Hepatocyte (in vitro differentiated cells): ENCODE data around the gene CXCR2. TPM values are rescaled to one million over a fixed set of nuclear protein-coding genes. Genes with fewer than 3 reads are reported as not detected.

Experiments used
- DNase-seq: peaks from one replicate; pipeline ENCODE4 v3.0.0-alpha.2; 2016; ENCODE audit warnings: low spot score
- H2AFZ ChIP-seq: fragments of 200-600 bp; sonication (generic); 2 replicates; pipeline ENCODE4 v1.6.0; 2016; ENCODE audit warnings: antibody characterized with exemption, mild to moderate bottlenecking
- H3K27ac ChIP-seq: fragments of 200-600 bp; sonication (generic); 2 replicates; pipeline ENCODE4 v1.5.1; 2016; ENCODE audit warnings: mild to moderate bottlenecking
- H3K27me3 ChIP-seq: fragments of 200-600 bp; sonication (generic); 2 replicates; pipeline ENCODE4 v1.6.1; 2016
- H3K36me3 ChIP-seq: fragments of 200-600 bp; sonication (generic); replicated peaks from 2 replicates; pipeline ENCODE4 v1.5.1; 2016; ENCODE audit warnings: low read depth; ENCODE audit not compliant: insufficient read depth
- H3K4me1 ChIP-seq: fragments of 200-600 bp; sonication (generic); 2 replicates; pipeline ENCODE4 v1.5.1; 2016; ENCODE audit warnings: mild to moderate bottlenecking, moderate library complexity; ENCODE audit not compliant: insufficient read depth
- H3K4me2 ChIP-seq: fragments of 200-600 bp; sonication (generic); 2 replicates; pipeline ENCODE4 v1.6.0; 2016
- H3K4me3 ChIP-seq: fragments of 200-600 bp; sonication (generic); 2 replicates; pipeline ENCODE4 v1.5.1; 2016; ENCODE audit warnings: mild to moderate bottlenecking
- H3K79me2 ChIP-seq: fragments of 200-600 bp; sonication (generic); 2 replicates; pipeline ENCODE4 v1.6.0; 2017; ENCODE audit warnings: mild to moderate bottlenecking
- H3K9me2 ChIP-seq: fragments of 200-600 bp; sonication (generic); replicated peaks from 2 replicates; pipeline ENCODE4 v1.6.0; 2017; ENCODE audit warnings: mild to moderate bottlenecking; ENCODE audit not compliant: insufficient read depth
- H3K9me3 ChIP-seq: fragments of 200-600 bp; sonication (generic); 2 replicates; pipeline ENCODE4 v1.5.1; 2016; ENCODE audit warnings: low read depth, mild to moderate bottlenecking
- H4K20me1 ChIP-seq: fragments of 200-600 bp; sonication (generic); 2 replicates; pipeline ENCODE4 v1.6.0; 2016; ENCODE audit warnings: mild to moderate bottlenecking; ENCODE audit not compliant: insufficient read depth, poor library complexity, severe bottlenecking
- CTCF ChIP-seq: fragments of 200-600 bp; sonication (generic); IDR thresholded peaks from 2 replicates; pipeline ENCODE4 v1.5.1; 2016; ENCODE audit warnings: antibody characterized with exemption, mild to moderate bottlenecking; ENCODE audit not compliant: poor library complexity
- EZH2 ChIP-seq: fragments of 200-600 bp; sonication (generic); IDR thresholded peaks from 2 replicates; pipeline ENCODE4 v1.6.1; 2016; ENCODE audit warnings: antibody characterized with exemption, mild to moderate bottlenecking, borderline replicate concordance
- EZH2phosphoT487 ChIP-seq: fragments of 200-600 bp; sonication (generic); IDR thresholded peaks from one replicate; pipeline ENCODE4 v1.6.1; 2018; ENCODE audit warnings: antibody characterized with exemption, mild to moderate bottlenecking, low read depth, moderate library complexity; ENCODE audit not compliant: unreplicated experiment, severe bottlenecking
- WGBS: methylation state at CpG from one replicate; pipeline ENCODE4 v1.1.6; 2016; ENCODE audit warnings: low lambda C conversion rate; ENCODE audit errors: missing lambda C conversion rate; 5-methylcytosine and 5-hydroxymethylcytosine counted together
- polyA plus RNA-seq: library from polyadenylated mRNA; unstranded; fragments of >200 nt; fragmentation: Nextera tagmentation; extraction: Ambion mirVana; gene quantifications from 2 replicates; pipeline ENCODE4 v1.2.1, GENCODE V29; 2016
- total RNA-seq: library from RNA; depleted of rRNA; stranded (reverse); fragments of >200 nt; gene quantifications from 2 replicates; pipeline ENCODE4 v1.2.3, GENCODE V29; 2014

CXCR2 gene
- total and polyA plus RNA-seq, 2 experiments from 2014 or later = 0.07 to 0.56 TPM

- TF ChIP-seq EZH2 (no peak), CTCF (peak; percentile 71), EZH2phosphoT487 (no peak)
- DNase-seq = peak; percentile 88
- Histone ChIP-seq H3K79me2 (no peaks in the 10 kb centered on the region), H3K27ac (peak overlapping the region; percentile 62), H3K36me3 (no peaks in the 10 kb centered on the region), H4K20me1 (no peaks in the 10 kb centered on the region), H2AFZ (peak overlapping the region; percentile 42), H3K27me3 (no peaks in the 10 kb centered on the region), H3K4me2 (peak overlapping the region; percentile 63), H3K9me3 (no peaks in the 10 kb centered on the region), H3K4me1 (peaks cover 1% of the 10 kb centered on the region), H3K4me3 (no peak overlapping the region), H3K9me2 (no peaks in the 10 kb centered on the region)
- WGBS = 42% methylated on average over 8 of the region's 8 CpGs
Observed at GRCh38 chr2:218186355-218186766, 60.5 kb downstream of the CXCR2 start.

Other genes with a start within 250 kb of the CXCR2 start
- gene TNS1, start 123.0 kb upstream of the CXCR2 start, total RNA-seq = 22.9 and 27.6 TPM in 2 replicates
- 16.2 TPM in 2 replicates for gene TNS1, start 123.0 kb upstream of the CXCR2 start, polyA plus RNA-seq
- gene RUFY4, start 56.8 kb upstream of the CXCR2 start, total RNA-seq = 0.10 and 0.44 TPM in 2 replicates
- 1.5 TPM in 1 of 2 replicates, not detected in the other for gene RUFY4, start 56.8 kb upstream of the CXCR2 start, polyA plus RNA-seq
- not detected in 2 replicates for gene CXCR1, start 40.9 kb downstream of the CXCR2 start, total RNA-seq
- not detected in 2 replicates for gene CXCR1, start 40.9 kb downstream of the CXCR2 start, polyA plus RNA-seq
- gene ARPC2, start 91.2 kb downstream of the CXCR2 start, total RNA-seq = 310 and 312 TPM in 2 replicates
- 436 and 482 TPM in 2 replicates for gene ARPC2, start 91.2 kb downstream of the CXCR2 start, polyA plus RNA-seq
- gene GPBAR1, start 135.0 kb downstream of the CXCR2 start, total RNA-seq = 6.1 and 10.9 TPM in 2 replicates
- gene GPBAR1, start 135.0 kb downstream of the CXCR2 start, polyA plus RNA-seq = 23.4 and 25.6 TPM in 2 replicates
- 104 and 140 TPM in 2 replicates for gene AAMP, start 144.1 kb downstream of the CXCR2 start, total RNA-seq
- gene AAMP, start 144.1 kb downstream of the CXCR2 start, polyA plus RNA-seq = 166 and 179 TPM in 2 replicates
- 48.7 and 56.3 TPM in 2 replicates for gene PNKD, start 144.5 kb downstream of the CXCR2 start, total RNA-seq
- gene PNKD, start 144.5 kb downstream of the CXCR2 start, polyA plus RNA-seq = 140 and 145 TPM in 2 replicates
- gene TMBIM1, start 166.5 kb downstream of the CXCR2 start, total RNA-seq = 167 and 224 TPM in 2 replicates
- gene TMBIM1, start 166.5 kb downstream of the CXCR2 start, polyA plus RNA-seq = 265 and 302 TPM in 2 replicates
- gene CATIP, start 230.8 kb downstream of the CXCR2 start, total RNA-seq = 0.33 TPM in 1 of 2 replicates, not detected in the other
- gene CATIP, start 230.8 kb downstream of the CXCR2 start, polyA plus RNA-seq = 0.39 and 0.70 TPM in 2 replicates